ENCODE results near the gene SLC25A17.
"Not testable (repeated sequence)": the region's sequence is repeated elsewhere in the genome, so short reads cannot be mapped to it uniquely, and the experiment has no call there.

DNA sequence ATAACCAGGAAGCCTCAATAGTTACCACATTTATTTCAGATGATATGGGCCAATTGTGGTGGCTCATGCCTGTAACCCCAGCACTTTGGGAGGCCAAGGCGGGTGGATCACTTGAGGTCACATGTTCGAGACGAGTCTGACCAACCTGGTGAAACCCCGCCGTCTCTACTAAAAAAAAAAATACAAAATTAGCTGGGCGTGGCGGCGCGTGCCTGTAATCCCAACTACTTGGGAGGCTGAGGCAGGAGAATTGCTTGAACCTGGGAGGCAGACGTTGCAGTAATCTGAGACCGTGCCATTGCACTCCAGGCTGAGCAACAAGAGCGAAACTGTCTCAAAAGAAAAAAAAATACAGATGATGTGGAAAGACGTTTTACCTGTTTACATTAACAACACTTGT lies 60.3 kb downstream of the SLC25A17 start:
- TF ChIP-seq, protein P1, sequence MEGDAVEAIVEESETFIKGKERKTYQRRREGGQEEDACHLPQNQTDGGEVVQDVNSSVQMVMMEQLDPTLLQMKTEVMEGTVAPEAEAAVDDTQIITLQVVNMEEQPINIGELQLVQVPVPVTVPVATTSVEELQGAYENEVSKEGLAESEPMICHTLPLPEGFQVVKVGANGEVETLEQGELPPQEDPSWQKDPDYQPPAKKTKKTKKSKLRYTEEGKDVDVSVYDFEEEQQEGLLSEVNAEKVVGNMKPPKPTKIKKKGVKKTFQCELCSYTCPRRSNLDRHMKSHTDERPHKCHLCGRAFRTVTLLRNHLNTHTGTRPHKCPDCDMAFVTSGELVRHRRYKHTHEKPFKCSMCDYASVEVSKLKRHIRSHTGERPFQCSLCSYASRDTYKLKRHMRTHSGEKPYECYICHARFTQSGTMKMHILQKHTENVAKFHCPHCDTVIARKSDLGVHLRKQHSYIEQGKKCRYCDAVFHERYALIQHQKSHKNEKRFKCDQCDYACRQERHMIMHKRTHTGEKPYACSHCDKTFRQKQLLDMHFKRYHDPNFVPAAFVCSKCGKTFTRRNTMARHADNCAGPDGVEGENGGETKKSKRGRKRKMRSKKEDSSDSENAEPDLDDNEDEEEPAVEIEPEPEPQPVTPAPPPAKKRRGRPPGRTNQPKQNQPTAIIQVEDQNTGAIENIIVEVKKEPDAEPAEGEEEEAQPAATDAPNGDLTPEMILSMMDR (conservative IDR thresholded peaks at IDR 0.05 in 1 of 2, IDR thresholded peaks at IDR 0.05 in 1 of 2; ENCODE audit: low read depth in 1 of 2, low read length in 2 of 2): not testable (repeated sequence)
- not testable (repeated sequence) for TF ChIP-seq EZH2 (IDR thresholded peaks at IDR 0.05; ENCODE audit: low read length, missing control alignments)

Measured in fibroblast of lung (primary cell).